Measurements from ENCODE around the gene MSMB. TPM values are rescaled to one million over a fixed set of nuclear protein-coding genes. Genes with fewer than 3 reads are reported as not detected.

The MSMB gene
- total RNA-seq, 1 experiment from 2014 or later = not detected

DNA sequence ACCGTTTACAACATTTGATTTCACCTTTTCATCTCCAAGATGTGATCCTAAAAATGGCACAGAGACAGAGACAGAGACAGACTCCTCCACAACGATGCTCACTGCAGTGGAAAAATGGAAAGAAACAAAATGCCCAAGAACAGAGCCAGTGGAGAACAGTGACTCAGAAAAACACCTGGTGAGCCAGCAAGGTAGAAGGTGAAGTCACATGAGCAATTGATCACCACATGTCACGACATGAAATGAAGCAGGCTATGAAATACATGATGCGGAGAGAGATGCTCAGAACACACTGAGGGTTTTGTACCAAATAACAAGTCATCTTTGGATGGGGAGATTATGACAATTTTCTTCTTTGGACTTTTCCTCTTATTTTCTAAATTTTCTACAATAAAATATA lies 3.5 kb downstream of the MSMB start:
- TF ChIP-seq, protein P1, sequence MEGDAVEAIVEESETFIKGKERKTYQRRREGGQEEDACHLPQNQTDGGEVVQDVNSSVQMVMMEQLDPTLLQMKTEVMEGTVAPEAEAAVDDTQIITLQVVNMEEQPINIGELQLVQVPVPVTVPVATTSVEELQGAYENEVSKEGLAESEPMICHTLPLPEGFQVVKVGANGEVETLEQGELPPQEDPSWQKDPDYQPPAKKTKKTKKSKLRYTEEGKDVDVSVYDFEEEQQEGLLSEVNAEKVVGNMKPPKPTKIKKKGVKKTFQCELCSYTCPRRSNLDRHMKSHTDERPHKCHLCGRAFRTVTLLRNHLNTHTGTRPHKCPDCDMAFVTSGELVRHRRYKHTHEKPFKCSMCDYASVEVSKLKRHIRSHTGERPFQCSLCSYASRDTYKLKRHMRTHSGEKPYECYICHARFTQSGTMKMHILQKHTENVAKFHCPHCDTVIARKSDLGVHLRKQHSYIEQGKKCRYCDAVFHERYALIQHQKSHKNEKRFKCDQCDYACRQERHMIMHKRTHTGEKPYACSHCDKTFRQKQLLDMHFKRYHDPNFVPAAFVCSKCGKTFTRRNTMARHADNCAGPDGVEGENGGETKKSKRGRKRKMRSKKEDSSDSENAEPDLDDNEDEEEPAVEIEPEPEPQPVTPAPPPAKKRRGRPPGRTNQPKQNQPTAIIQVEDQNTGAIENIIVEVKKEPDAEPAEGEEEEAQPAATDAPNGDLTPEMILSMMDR (IDR thresholded peaks at IDR 0.05; ENCODE audit: unreplicated experiment) = no peak
- POLR2A ChIA-PET = interaction anchor here (1.1 kb wide), 1 partner anchor 10 kb away, joined by 4 read pairs; no protein-coding TSS in a partner anchor
- CTCF ChIA-PET = interaction anchor here (1.5 kb wide), 1 partner anchor 9 kb away, joined by 7 read pairs; no protein-coding TSS in a partner anchor
- peak; percentile 49 for DNase-seq (ENCODE audit: unreplicated experiment)
- H3K4me3 Mint-ChIP-seq (ENCODE audit: unreplicated experiment) = no peak overlapping the region
- no TSS peak for BruUV-seq (replicated peaks)
- no peaks in the 10 kb centered on the region for H3K36me3 Mint-ChIP-seq (ENCODE audit: insufficient read depth, unreplicated experiment)
- no peaks in the 10 kb centered on the region for H3K9me3 Mint-ChIP-seq (ENCODE audit: unreplicated experiment)
- H3K4me1 Mint-ChIP-seq (ENCODE audit: insufficient read depth, unreplicated experiment) = peaks cover 12% of the 10 kb centered on the region
- H3K27ac Mint-ChIP-seq (ENCODE audit: low read depth, unreplicated experiment) = no peak overlapping the region
- intact Hi-C loops (cut with micrococcal nuclease) = no loop called here
- H3K27me3 Mint-ChIP-seq (ENCODE audit: insufficient read depth, unreplicated experiment) = peaks cover 45% of the 10 kb centered on the region

- peaks cover 26% of the 10 kb centered on the region for H3K27me3 Mint-ChIP-seq (ENCODE audit: insufficient read depth, unreplicated experiment)
- CTCF ChIA-PET = interaction anchor here (0.6 kb wide), 1 partner anchor 58 kb away, joined by 3 read pairs; no protein-coding TSS in a partner anchor
These were observed 6.1 kb downstream of the MSMB start for GRCh38 chr10:46040004-46040403.

DNA sequence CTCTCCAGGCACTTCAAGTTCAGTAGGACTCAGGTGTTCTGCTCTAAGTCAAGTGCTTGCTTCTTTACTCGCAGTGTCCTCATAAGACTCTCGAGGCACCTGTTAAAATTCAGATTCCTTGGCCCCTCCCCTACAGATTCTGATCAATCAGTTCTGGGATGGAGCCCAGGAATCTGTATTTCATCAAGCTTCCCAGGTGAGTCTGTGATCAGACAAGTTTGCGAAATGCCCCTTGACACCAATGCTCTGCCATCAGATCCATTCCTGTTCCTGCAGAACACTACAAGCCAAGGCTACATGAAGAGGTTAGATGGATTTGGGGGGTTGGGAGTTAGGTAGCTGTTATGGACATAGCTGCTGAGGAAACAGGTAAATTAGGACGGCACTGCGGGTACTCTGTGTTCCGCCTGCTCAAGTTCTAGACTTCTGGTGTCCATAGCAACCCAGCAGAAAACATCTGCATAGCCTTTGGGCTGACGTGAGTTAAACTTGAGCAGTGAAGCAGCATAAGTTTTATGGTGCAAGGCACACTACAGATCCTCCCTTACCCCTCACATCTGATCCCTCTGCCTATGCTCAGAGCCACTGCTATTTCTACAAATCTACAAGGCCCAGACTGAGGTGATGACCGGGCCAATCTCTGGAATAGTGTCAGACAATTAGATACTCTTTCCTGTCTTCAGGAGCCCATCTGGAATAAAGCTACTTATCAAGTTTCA lies 8.8 kb downstream of the MSMB start:
- TF ChIP-seq, protein P1 (IDR thresholded peaks at IDR 0.05; ENCODE audit: unreplicated experiment) = no peak
- intact Hi-C loops (cut with micrococcal nuclease) = loop anchor here (10.0 kb wide), 1 partner anchor 442 kb away; no protein-coding TSS in a partner anchor
- no peaks in the 10 kb centered on the region for H3K36me3 Mint-ChIP-seq (ENCODE audit: insufficient read depth, unreplicated experiment)
- no peak for DNase-seq (ENCODE audit: unreplicated experiment)
- BruUV-seq (replicated peaks) = no TSS peak
- H3K27ac Mint-ChIP-seq (ENCODE audit: low read depth, unreplicated experiment) = no peak overlapping the region
- H3K27me3 Mint-ChIP-seq (ENCODE audit: insufficient read depth, unreplicated experiment) = peaks cover 8% of the 10 kb centered on the region
- no peaks in the 10 kb centered on the region for H3K9me3 Mint-ChIP-seq (ENCODE audit: unreplicated experiment)
- ChIA-PET CTCF (interaction anchor here (0.5 to 0.6 kb wide), 2 partner anchors 185 to 524 kb away, joined by 3 to 4 read pairs; no protein-coding TSS in a partner anchor), POLR2A (interaction anchor here (0.6 kb wide), 1 partner anchor 54 kb away, joined by 3 read pairs; no protein-coding TSS in a partner anchor)
- H3K4me1 Mint-ChIP-seq (ENCODE audit: insufficient read depth, unreplicated experiment) = peaks cover 8% of the 10 kb centered on the region
- no peak overlapping the region for H3K4me3 Mint-ChIP-seq (ENCODE audit: unreplicated experiment)

More at GRCh38 chr10:46040004-46040403, 6.1 kb downstream of the MSMB start:
- POLR2A ChIA-PET = interaction anchor here (1.0 to 1.2 kb wide), 2 partner anchors 11 to 12 kb away, joined by 3 to 4 read pairs; no protein-coding TSS in a partner anchor
- no peaks in the 10 kb centered on the region for H3K36me3 Mint-ChIP-seq (ENCODE audit: insufficient read depth, unreplicated experiment)
- BruUV-seq (replicated peaks) = no TSS peak
- H3K9me3 Mint-ChIP-seq (ENCODE audit: unreplicated experiment) = no peaks in the 10 kb centered on the region
- H3K4me1 Mint-ChIP-seq (ENCODE audit: insufficient read depth, unreplicated experiment) = peaks cover 12% of the 10 kb centered on the region
- DNase-seq (ENCODE audit: unreplicated experiment) = no peak
- TF ChIP-seq, protein P1 (IDR thresholded peaks at IDR 0.05; ENCODE audit: unreplicated experiment) = no peak
- intact Hi-C loops (cut with micrococcal nuclease) = no loop called here
- no peak overlapping the region for H3K27ac Mint-ChIP-seq (ENCODE audit: low read depth, unreplicated experiment)
- H3K4me3 Mint-ChIP-seq (ENCODE audit: unreplicated experiment) = no peak overlapping the region
